GM18502 (cell line): ENCODE measurements around the gene MYO3A.
"Not testable (repeated sequence)": the region's sequence is repeated elsewhere in the genome, so short reads cannot be mapped to it uniquely, and the experiment has no call there.

Source experiments
- ATAC-seq: cut with Tn5 transposase; IDR thresholded peaks from one replicate; pipeline ENCODE4 v1.9.1; 2021; ENCODE audit warnings: mild to moderate bottlenecking; ENCODE audit not compliant: unreplicated experiment, poor library complexity

MYO3A gene

GRCh38 chr10:26081459-26081858 is 147.4 kb downstream of the MYO3A start:
- no peak for ATAC-seq

- no peak for ATAC-seq
Measured at GRCh38 chr10:26085549-26085948, 151.5 kb downstream of the MYO3A start.

- no peak for ATAC-seq
Measured at GRCh38 chr10:26087666-26088065, 153.6 kb downstream of the MYO3A start.

- no peak for ATAC-seq
Measured at GRCh38 chr10:26090026-26090425, 156.0 kb downstream of the MYO3A start.

- ATAC-seq, result no peak
Measured at GRCh38 chr10:26090762-26091161, 156.7 kb downstream of the MYO3A start.

GRCh38 chr10:26093229-26093628 is 159.2 kb downstream of the MYO3A start:
- ATAC-seq, result no peak

GRCh38 chr10:26095781-26096180 is 161.8 kb downstream of the MYO3A start:
- no peak for ATAC-seq

- not testable (repeated sequence) for ATAC-seq
Measured at GRCh38 chr10:26097549-26097948, 163.5 kb downstream of the MYO3A start.

GRCh38 chr10:26112532-26112931 is 178.5 kb downstream of the MYO3A start:
- no peak for ATAC-seq

- no peak for ATAC-seq
Measured at GRCh38 chr10:26138613-26139012, 204.6 kb downstream of the MYO3A start.

GRCh38 chr10:26156019-26156418 is 222.0 kb downstream of the MYO3A start:
- no peak for ATAC-seq

- no peak for ATAC-seq
Measured at GRCh38 chr10:26157734-26158133, 223.7 kb downstream of the MYO3A start.

- ATAC-seq, result no peak
Measured at GRCh38 chr10:26169466-26169865, 235.4 kb downstream of the MYO3A start.

GRCh38 chr10:26172131-26172530 is 238.1 kb downstream of the MYO3A start:
- ATAC-seq, result no peak

GRCh38 chr10:26173837-26174236 is 239.8 kb downstream of the MYO3A start:
- no peak for ATAC-seq

GRCh38 chr10:26177341-26177740 is 243.3 kb downstream of the MYO3A start:
- ATAC-seq, result no peak

- no peak for ATAC-seq
Measured at GRCh38 chr10:26194275-26194674, 260.2 kb downstream of the MYO3A start.

- ATAC-seq, result no peak
Measured at GRCh38 chr10:26197248-26197647, 263.2 kb downstream of the MYO3A start.

GRCh38 chr10:26198119-26198518 is 264.1 kb downstream of the MYO3A start:
- ATAC-seq, result no peak

GRCh38 chr10:26199841-26200240 is 265.8 kb downstream of the MYO3A start:
- ATAC-seq, result no peak

GRCh38 chr10:26205223-26205622 is 271.2 kb downstream of the MYO3A start:
- no peak for ATAC-seq

- no peak for ATAC-seq
Measured at GRCh38 chr10:26211781-26212444, 277.9 kb downstream of the MYO3A start.

- no peak for ATAC-seq
Measured at GRCh38 chr10:26212511-26212910, 278.5 kb downstream of the MYO3A start.
